ENCODE measurements around the gene C11orf71.

Gene C11orf71

GRCh38 chr11:114400216-114400914 lies at the start of gene C11orf71, which contains the start of gene RBM7:
Gene C11orf71 (minus strand): TSS chr11:114400511. CDS start chr11:114400331, 180 bp downstream.
Gene RBM7 (plus strand): TSS chr11:114400666. CDS start chr11:114400672, 6 bp downstream.
- no peak for TF ChIP-seq CTCF (conservative IDR thresholded peaks at IDR 0.05; ENCODE audit: control insufficient read depth, insufficient read depth, low read depth, low read length)
- DNase-seq (ENCODE audit: low read depth), result peak; percentile 98
- peak within 1 kb of the TSS; percentile 85 for H3K4me3 ChIP-seq (ENCODE audit: control insufficient read depth, low read depth, low read length)

GRCh38 chr11:114449845-114450244 lies 49.5 kb upstream of the C11orf71 start:
- TF ChIP-seq CTCF (conservative IDR thresholded peaks at IDR 0.05; ENCODE audit: control insufficient read depth, insufficient read depth, low read depth, low read length), result no peak
- no peak overlapping the region for H3K4me3 ChIP-seq (ENCODE audit: control insufficient read depth, low read depth, low read length)
- no peak for DNase-seq (ENCODE audit: low read depth)

GRCh38 chr11:114448749-114449482 lies 48.6 kb upstream of the C11orf71 start:
- peak; percentile 46 for DNase-seq (ENCODE audit: low read depth)
- no peak overlapping the region for H3K4me3 ChIP-seq (ENCODE audit: control insufficient read depth, low read depth, low read length)
- no peak for TF ChIP-seq CTCF (conservative IDR thresholded peaks at IDR 0.05; ENCODE audit: control insufficient read depth, insufficient read depth, low read depth, low read length)

- no peak overlapping the region for H3K4me3 ChIP-seq (ENCODE audit: control insufficient read depth, low read depth, low read length)
- no peak for DNase-seq (ENCODE audit: low read depth)
- TF ChIP-seq CTCF (conservative IDR thresholded peaks at IDR 0.05; ENCODE audit: control insufficient read depth, insufficient read depth, low read depth, low read length), result no peak
Measured at GRCh38 chr11:114447892-114448291, 47.6 kb upstream of the C11orf71 start.

GRCh38 chr11:114447444-114447843 lies 47.1 kb upstream of the C11orf71 start:
- no peak for TF ChIP-seq CTCF (conservative IDR thresholded peaks at IDR 0.05; ENCODE audit: control insufficient read depth, insufficient read depth, low read depth, low read length)
- DNase-seq (ENCODE audit: low read depth), result no peak
- no peak overlapping the region for H3K4me3 ChIP-seq (ENCODE audit: control insufficient read depth, low read depth, low read length)

GRCh38 chr11:114442536-114442935 lies 42.2 kb upstream of the C11orf71 start:
- TF ChIP-seq CTCF (conservative IDR thresholded peaks at IDR 0.05; ENCODE audit: control insufficient read depth, insufficient read depth, low read depth, low read length), result no peak
- DNase-seq (ENCODE audit: low read depth), result no peak
- no peak overlapping the region for H3K4me3 ChIP-seq (ENCODE audit: control insufficient read depth, low read depth, low read length)

Data from fibroblast of mammary gland (primary cell).